Liver (tissue), 9 donors: ENCODE results near the gene PIK3CG. TPM values are rescaled to one million over a fixed set of nuclear protein-coding genes. Genes with fewer than 3 reads are reported as not detected.

Experiments used
- DNase-seq: peaks from one replicate; pipeline ENCODE4 v3.0.0-alpha.2; 2017; ENCODE audit warnings: low spot score
- H3K27ac ChIP-seq, 2 donors: one replicate each; pipeline ENCODE4 v1.7.0; 2013; ENCODE audit warnings: inconsistent platforms in 2 of 2, low read length in 2 of 2, control low read depth in 1 of 2, low read depth in 1 of 2, mild to moderate bottlenecking in 1 of 2
- H3K27me3 ChIP-seq, 4 donors: one replicate each; pipeline versions ENCODE4 v1.6.1 to v1.7.0; 2013; ENCODE audit warnings: low read length in 3 of 4, inconsistent platforms in 1 of 4, mild to moderate bottlenecking in 1 of 4, moderate library complexity in 1 of 4; ENCODE audit not compliant: control insufficient read depth in 4 of 4, insufficient read depth in 4 of 4
- H3K36me3 ChIP-seq, 4 donors: one replicate each; pipeline versions ENCODE4 v1.6.1 to v1.7.0; 2013; ENCODE audit warnings: low read length in 3 of 4, mild to moderate bottlenecking in 3 of 4, low read depth in 1 of 4, moderate library complexity in 1 of 4; ENCODE audit not compliant: control insufficient read depth in 4 of 4, insufficient read depth in 3 of 4
- H3K4me1 ChIP-seq, 4 donors: one replicate each; pipeline versions ENCODE4 v1.6.1 to v1.7.0; 2013; ENCODE audit warnings: low read length in 3 of 4, mild to moderate bottlenecking in 3 of 4, moderate library complexity in 1 of 4; ENCODE audit not compliant: control insufficient read depth in 4 of 4, insufficient read depth in 4 of 4
- H3K4me3 ChIP-seq, 3 donors: one replicate each; pipeline versions ENCODE4 v1.6.1 to v1.7.0; 2013; ENCODE audit warnings: low read length in 3 of 3, control low read depth in 1 of 3, low read depth in 1 of 3, mild to moderate bottlenecking in 1 of 3
- H3K9ac ChIP-seq, 2 donors: one replicate each; pipeline ENCODE4 v1.7.0; 2013; ENCODE audit warnings: low read length in 2 of 2, mild to moderate bottlenecking in 2 of 2, moderate library complexity in 2 of 2, control low read depth in 1 of 2, low read depth in 1 of 2
- H3K9me3 ChIP-seq, 4 donors: one replicate each; pipeline versions ENCODE4 v1.6.1 to v1.7.0; 2013; ENCODE audit warnings: low read length in 3 of 4; ENCODE audit not compliant: control insufficient read depth in 4 of 4
- ATF3 ChIP-seq: IDR thresholded peaks from 2 replicates; pipeline ENCODE4 v1.6.1; 2016; ENCODE audit warnings: antibody characterized with exemption
- CTCF ChIP-seq: fragments of 150-350 bp; IDR thresholded peaks from 2 replicates; pipeline ENCODE4 v1.5.1; 2017; ENCODE audit warnings: improper control_type of control experiment, low read depth, low read length; ENCODE audit not compliant: missing input control
- EGR1 ChIP-seq, 2 donors: IDR thresholded peaks; 2 replicates each; pipeline ENCODE4 v1.6.1; 2016 to 2018; ENCODE audit warnings: antibody characterized with exemption in 2 of 2, low read depth in 2 of 2
- FOXA1 ChIP-seq: IDR thresholded peaks from 2 replicates; pipeline ENCODE4 v1.6.1; 2016; ENCODE audit warnings: antibody characterized with exemption
- FOXA2 ChIP-seq: IDR thresholded peaks from 2 replicates; pipeline ENCODE4 v1.6.1; 2016; ENCODE audit warnings: antibody characterized with exemption
- GABPA ChIP-seq, 2 donors: IDR thresholded peaks in 1 of 2; conservative IDR thresholded peaks in 1 of 2; 2 replicates each; pipeline ENCODE4 v1.6.1; 2016; ENCODE audit warnings: antibody characterized with exemption in 2 of 2, mild to moderate bottlenecking in 1 of 2, moderate library complexity in 1 of 2
- HNF4A ChIP-seq, 2 donors: conservative IDR thresholded peaks; 2 replicates each; pipeline ENCODE4 v1.6.1; 2016; ENCODE audit warnings: antibody characterized with exemption in 2 of 2, mild to moderate bottlenecking in 2 of 2
- HNF4G ChIP-seq: IDR thresholded peaks from 2 replicates; pipeline ENCODE4 v1.6.1; 2016; ENCODE audit warnings: antibody characterized with exemption
- JUND ChIP-seq, 2 donors: IDR thresholded peaks; 2 replicates each; pipeline ENCODE4 v1.6.1; 2016; ENCODE audit warnings: antibody characterized with exemption in 2 of 2
- MAX ChIP-seq: IDR thresholded peaks from 2 replicates; pipeline ENCODE4 v1.6.1; 2016; ENCODE audit warnings: antibody characterized with exemption
- NR2F2 ChIP-seq: IDR thresholded peaks from 2 replicates; pipeline ENCODE4 v1.6.1; 2016; ENCODE audit warnings: antibody characterized with exemption
- RAD21 ChIP-seq, 2 donors: IDR thresholded peaks; 2 replicates each; pipeline ENCODE4 v1.6.1; 2016; ENCODE audit warnings: antibody characterized with exemption in 2 of 2, mild to moderate bottlenecking in 2 of 2
- REST ChIP-seq: IDR thresholded peaks from 2 replicates; pipeline ENCODE4 v1.6.1; 2016; ENCODE audit warnings: antibody characterized with exemption, mild to moderate bottlenecking
- RXRA ChIP-seq, 2 donors: IDR thresholded peaks; 2 replicates each; pipeline ENCODE4 v1.6.1; 2017 to 2018; ENCODE audit warnings: antibody characterized with exemption in 2 of 2, mild to moderate bottlenecking in 1 of 2
- SP1 ChIP-seq: IDR thresholded peaks from 2 replicates; pipeline ENCODE4 v1.6.1; 2018; ENCODE audit warnings: antibody characterized with exemption, mild to moderate bottlenecking
- TAF1 ChIP-seq: conservative IDR thresholded peaks from 2 replicates; pipeline ENCODE4 v1.6.1; 2016; ENCODE audit warnings: antibody characterized with exemption, mild to moderate bottlenecking
- YY1 ChIP-seq: IDR thresholded peaks from 2 replicates; pipeline ENCODE4 v1.6.1; 2016; ENCODE audit warnings: antibody characterized with exemption, mild to moderate bottlenecking
- ZBTB33 ChIP-seq: IDR thresholded peaks from 2 replicates; pipeline ENCODE4 v1.6.1; 2016; ENCODE audit warnings: antibody characterized with exemption
- WGBS: extraction: QIAGEN DNeasy Blood & Tissue Kit; methylation state at CpG from one replicate; pipeline ENCODE4 v1.1.7; 2013; 5-methylcytosine and 5-hydroxymethylcytosine counted together
- polyA plus RNA-seq, 2 donors: library from polyadenylated mRNA; stranded (reverse) in 1 of 2; unstranded in 1 of 2; fragments of 200-250 nt in 1 of 2; fragments of >200 nt in 1 of 2; fragmentation: Nextera tagmentation in 1 of 2; extraction: Ambion mirVana in 1 of 2; gene quantifications; one replicate each; pipeline versions ENCODE4 v1.2.1 to v1.2.3, GENCODE V29; 2013 to 2015
- total RNA-seq, 2 donors: library from RNA; depleted of rRNA; stranded (reverse); fragments of >200 nt; gene quantifications; one replicate each; pipeline ENCODE4 v1.2.3, GENCODE V29; 2014
- donor health status: healthy.
- donor health status: healthy.
- donor health status: healthy.
- donor health status: healthy.
- donor health status: healthy.

PIK3CG gene
- total and polyA plus RNA-seq, 4 donors: 0.36 to 4.1 (median 1.3) TPM

- no peaks in the 10 kb centered on the region for H3K9me3 ChIP-seq
- H3K4me1 ChIP-seq: no peaks in the 10 kb centered on the region
- H3K9ac ChIP-seq: no peak overlapping the region
- H3K36me3 ChIP-seq: no peaks in the 10 kb centered on the region
- no peak for TF ChIP-seq RXRA (IDR thresholded peaks at IDR 0.05)
- no peak for TF ChIP-seq EGR1 (IDR thresholded peaks at IDR 0.05; ENCODE audit: low read depth in 2 of 2)
- TF ChIP-seq REST: no peak
- no peak for TF ChIP-seq GABPA (IDR thresholded peaks at IDR 0.05 in 1 of 2, conservative IDR thresholded peaks at IDR 0.05 in 1 of 2)
- no peak for TF ChIP-seq NR2F2
- TF ChIP-seq RAD21 (IDR thresholded peaks at IDR 0.05): no peak
- TF ChIP-seq JUND (IDR thresholded peaks at IDR 0.05): no peak
- no peak for TF ChIP-seq FOXA2
- no peak for TF ChIP-seq SP1
- no peak for TF ChIP-seq FOXA1
- no peak for TF ChIP-seq CTCF
- no peak for TF ChIP-seq TAF1
- TF ChIP-seq ZBTB33: no peak
- no peak for TF ChIP-seq HNF4A (conservative IDR thresholded peaks at IDR 0.05)
- TF ChIP-seq YY1: no peak
- TF ChIP-seq ATF3: no peak
- TF ChIP-seq MAX: no peak
- no peak for TF ChIP-seq HNF4G
- peaks cover 0 to 5% (median 1%) of the 10 kb centered on the region in 4 donors for H3K27me3 ChIP-seq
- WGBS: 18% methylated on average over 1 of the region's 1 CpG
- DNase-seq: no peak
- no peak overlapping the region for H3K27ac ChIP-seq
- H3K4me3 ChIP-seq: no peak overlapping the region
Observed at GRCh38 chr7:106887421-106887820, 22.3 kb downstream of the PIK3CG start.
